GM21423 (cell line): Measurements from ENCODE around the gene ACTR10.

Experiments used
- ATAC-seq: cut with Tn5 transposase; IDR thresholded peaks from one replicate; pipeline ENCODE4 v1.9.1; 2021; ENCODE audit warnings: mild to moderate bottlenecking, moderate library complexity; ENCODE audit not compliant: unreplicated experiment

ACTR10 gene

GRCh38 chr14:58278177-58278576, 78.2 kb downstream of the ACTR10 start:
- ATAC-seq: no peak

DNA sequence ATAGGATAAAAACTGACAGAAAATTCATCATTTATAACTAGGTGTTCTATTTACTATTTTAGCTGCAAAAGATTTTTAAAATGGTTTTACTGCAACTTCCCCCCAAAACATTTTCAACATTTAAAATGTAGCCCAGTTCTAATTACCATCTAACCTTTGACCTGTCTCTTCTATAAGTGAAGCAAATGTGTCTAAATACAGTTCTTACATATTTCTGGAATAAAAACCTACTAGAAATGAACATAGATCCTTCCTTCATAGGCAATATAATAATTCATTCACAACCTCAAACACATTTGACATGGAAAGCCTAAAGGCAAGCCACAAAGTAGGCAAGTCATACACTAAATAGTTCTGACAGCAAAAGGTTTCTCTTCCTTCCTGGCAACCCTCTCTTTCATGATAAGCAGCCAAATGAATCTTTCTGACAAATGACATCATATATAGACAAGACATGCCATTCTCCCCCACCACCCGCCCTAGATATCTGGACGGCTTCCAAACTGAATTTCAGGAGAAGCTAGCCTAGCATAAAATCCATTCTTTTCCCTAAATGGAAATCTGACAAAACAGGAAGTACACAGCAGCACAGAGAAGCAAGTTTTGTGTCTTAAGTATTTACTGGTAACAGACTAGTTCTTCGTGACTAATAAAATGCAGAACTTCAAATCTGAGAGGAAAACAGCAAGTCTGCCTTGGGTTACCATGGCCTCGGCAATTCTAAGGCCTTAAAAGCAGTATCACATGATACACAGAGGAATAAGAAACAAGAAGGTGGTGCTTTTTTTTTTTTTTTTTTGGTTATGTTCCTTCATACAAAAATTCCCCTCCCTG, 81.2 kb downstream of the ACTR10 start:
- ATAC-seq: peak; percentile 61

DNA sequence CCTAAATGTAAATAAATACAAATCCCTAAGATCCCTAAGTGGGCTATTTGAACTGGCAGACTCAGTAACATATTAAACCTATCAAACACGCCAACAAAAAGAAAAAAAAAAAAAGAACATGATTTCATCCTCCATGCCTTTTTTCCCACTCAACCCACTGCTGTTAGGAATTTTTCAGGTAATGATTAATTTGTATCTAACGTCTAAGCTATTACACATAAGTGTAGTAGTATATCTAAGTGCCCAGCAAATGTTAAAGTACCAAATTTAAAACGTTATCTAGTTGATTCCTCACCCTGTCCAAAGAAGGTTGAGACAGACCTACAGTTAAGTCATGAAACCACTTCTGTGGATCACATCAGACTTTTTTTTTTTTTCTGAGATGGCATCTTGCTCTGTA, 82.0 kb downstream of the ACTR10 start:
- no peak for ATAC-seq

DNA sequence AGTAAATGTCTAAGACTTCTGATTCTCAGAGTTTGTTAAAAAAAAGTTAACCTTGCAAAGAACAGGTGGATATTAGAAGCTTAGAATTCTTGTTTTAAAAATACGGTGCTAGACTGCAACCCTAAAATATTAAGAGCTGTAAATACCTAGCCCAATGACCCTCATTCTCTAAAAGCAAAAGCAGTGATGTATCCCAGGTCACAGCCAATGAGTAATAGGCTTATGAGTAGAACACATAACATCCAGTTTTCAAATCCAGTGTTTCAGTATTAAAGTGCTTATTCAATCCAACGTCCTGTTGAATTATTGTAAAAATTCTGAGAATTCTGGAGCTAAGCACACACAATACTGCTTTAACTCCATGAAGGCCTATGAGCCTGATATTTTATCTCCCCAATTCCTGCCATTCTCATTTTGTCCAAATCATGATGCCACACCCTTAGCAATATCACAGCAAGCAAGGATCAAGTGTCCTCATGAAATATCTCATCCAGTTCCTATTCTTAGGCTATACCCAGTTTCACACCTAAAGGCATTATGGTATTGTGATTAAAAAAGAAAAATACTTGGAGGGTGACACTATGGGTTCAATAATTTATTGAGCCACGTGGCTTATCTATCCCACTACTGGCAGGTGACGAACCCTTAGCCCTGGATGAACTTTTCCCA, 83.1 kb downstream of the ACTR10 start:
- ATAC-seq: no peak

- ATAC-seq: no peak
Observed at GRCh38 chr14:58283730-58284129, 83.8 kb downstream of the ACTR10 start.

- ATAC-seq: no peak
Observed at GRCh38 chr14:58285132-58285531, 85.2 kb downstream of the ACTR10 start.
